Activated B cell treated with CpG ODN at 0.5 μM for 24 hours (primary cell): ENCODE measurements around the gene CYP20A1. TPM values are rescaled to one million over a fixed set of nuclear protein-coding genes. Genes with fewer than 3 reads are reported as not detected.
"Not testable (repeated sequence)": the region's sequence is repeated elsewhere in the genome, so short reads cannot be mapped to it uniquely, and the experiment has no call there.

Experiments used
- ATAC-seq: fragments of 200-7000 bp; cut with Tn5 transposase; one replicate; pipeline ENCODE4 v1.10.0; 2021; ENCODE audit warnings: low read depth, mild to moderate bottlenecking, moderate library complexity
- CTCF ChIA-PET: fragments of 350-600 bp; sonication (Branson Sonifier 250); formaldehyde crosslinking; loops from one replicate; lab custom pipeline; 2021; ENCODE audit warnings: antibody characterized with exemption; lab: Charles Lee
- POLR2A ChIA-PET: fragments of 350-600 bp; sonication (Branson Sonifier 250); formaldehyde crosslinking; loops from one replicate; lab custom pipeline; 2021; ENCODE audit warnings: antibody characterized with exemption; lab: Charles Lee
- DNase-seq: peaks from one replicate; pipeline ENCODE4 v3.0.0; 2022
- H3K27ac Mint-ChIP-seq: one replicate; pipeline ENCODE4 v1.8.0; 2020; ENCODE audit warnings: mixed read lengths
- H3K27me3 Mint-ChIP-seq: one replicate; pipeline ENCODE4 v1.8.0; 2021; ENCODE audit warnings: mixed read lengths
- H3K36me3 Mint-ChIP-seq: one replicate; pipeline ENCODE4 v1.8.0; 2021; ENCODE audit warnings: low read depth, mixed read lengths
- H3K4me1 Mint-ChIP-seq: one replicate; pipeline ENCODE4 v1.8.0; 2021; ENCODE audit warnings: mixed read lengths
- H3K4me3 Mint-ChIP-seq: one replicate; pipeline ENCODE4 v1.8.0; 2020; ENCODE audit warnings: mild to moderate bottlenecking, mixed read lengths
- H3K9me3 Mint-ChIP-seq: one replicate; pipeline ENCODE4 v1.8.0; 2020; ENCODE audit warnings: mixed read lengths
- intact Hi-C: fragments of 100-400 bp; cut with micrococcal nuclease; formaldehyde crosslinking; loops from one replicate; pipeline ENCODE4 v1.15.1; 2024
- total RNA-seq: library from RNA; stranded (reverse); gene quantifications from 2 replicates; pipeline ENCODE4 v1.2.3, GENCODE V29; 2022
- TF ChIP-seq, protein P1 (sequence below): fragments of 200-600 bp; IDR thresholded peaks from one replicate; pipeline ENCODE4 v1.8.0; 2022; ENCODE audit warnings: antibody characterized with exemption, mild to moderate bottlenecking

The CYP20A1 gene
- total RNA-seq, 1 donor from 2014 or later = 32.2 TPM

DNA sequence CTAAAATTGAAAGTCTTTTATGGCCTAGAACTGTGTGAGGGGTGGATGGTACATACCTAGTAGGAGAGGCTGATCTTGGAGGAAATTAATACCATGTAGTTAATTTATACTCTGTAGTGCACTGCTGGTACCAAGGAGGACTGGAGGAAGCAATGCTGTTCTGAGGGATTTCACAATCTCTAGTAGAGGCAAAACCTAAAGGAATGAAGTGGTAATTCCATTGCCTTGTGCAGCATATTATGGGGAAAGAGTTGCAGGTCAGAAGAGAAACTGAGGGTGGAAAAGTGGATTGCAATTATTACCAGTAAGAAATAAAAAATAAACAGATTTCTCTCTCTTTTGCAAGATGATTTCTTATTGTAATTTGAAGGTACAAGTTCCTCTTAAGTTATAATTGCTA, 91.6 kb downstream of the CYP20A1 start:
- no peak for DNase-seq
- intact Hi-C loops = no loop called here
- Mint-ChIP-seq H3K27me3 (no peaks in the 10 kb centered on the region), H3K9me3 (no peaks in the 10 kb centered on the region), H3K36me3 (peaks cover 7% of the 10 kb centered on the region), H3K27ac (no peak overlapping the region), H3K4me1 (peaks cover 15% of the 10 kb centered on the region), H3K4me3 (no peak overlapping the region)
- ChIA-PET POLR2A (no interaction called here), CTCF (no interaction called here)
- no peak for ATAC-seq
- TF ChIP-seq, protein P1, sequence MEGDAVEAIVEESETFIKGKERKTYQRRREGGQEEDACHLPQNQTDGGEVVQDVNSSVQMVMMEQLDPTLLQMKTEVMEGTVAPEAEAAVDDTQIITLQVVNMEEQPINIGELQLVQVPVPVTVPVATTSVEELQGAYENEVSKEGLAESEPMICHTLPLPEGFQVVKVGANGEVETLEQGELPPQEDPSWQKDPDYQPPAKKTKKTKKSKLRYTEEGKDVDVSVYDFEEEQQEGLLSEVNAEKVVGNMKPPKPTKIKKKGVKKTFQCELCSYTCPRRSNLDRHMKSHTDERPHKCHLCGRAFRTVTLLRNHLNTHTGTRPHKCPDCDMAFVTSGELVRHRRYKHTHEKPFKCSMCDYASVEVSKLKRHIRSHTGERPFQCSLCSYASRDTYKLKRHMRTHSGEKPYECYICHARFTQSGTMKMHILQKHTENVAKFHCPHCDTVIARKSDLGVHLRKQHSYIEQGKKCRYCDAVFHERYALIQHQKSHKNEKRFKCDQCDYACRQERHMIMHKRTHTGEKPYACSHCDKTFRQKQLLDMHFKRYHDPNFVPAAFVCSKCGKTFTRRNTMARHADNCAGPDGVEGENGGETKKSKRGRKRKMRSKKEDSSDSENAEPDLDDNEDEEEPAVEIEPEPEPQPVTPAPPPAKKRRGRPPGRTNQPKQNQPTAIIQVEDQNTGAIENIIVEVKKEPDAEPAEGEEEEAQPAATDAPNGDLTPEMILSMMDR = no peak

GRCh38 chr2:203338322-203338721, 99.5 kb downstream of the CYP20A1 start:
- POLR2A ChIA-PET = no interaction called here
- DNase-seq (no peak), ATAC-seq (no peak)
- no peak overlapping the region for H3K4me3 Mint-ChIP-seq
- no peaks in the 10 kb centered on the region for H3K4me1 Mint-ChIP-seq
- no peak overlapping the region for H3K27ac Mint-ChIP-seq
- CTCF ChIA-PET = no interaction called here
- TF ChIP-seq, protein P1 = no peak
- peaks cover 4% of the 10 kb centered on the region for H3K36me3 Mint-ChIP-seq
- intact Hi-C loops = no loop called here
- H3K27me3 Mint-ChIP-seq = no peaks in the 10 kb centered on the region
- H3K9me3 Mint-ChIP-seq = no peaks in the 10 kb centered on the region

GRCh38 chr2:203340791-203341487, 102.1 kb downstream of the CYP20A1 start:
- TF ChIP-seq, protein P1 = no peak
- H3K36me3 Mint-ChIP-seq = peaks cover 11% of the 10 kb centered on the region
- CTCF ChIA-PET = no interaction called here
- H3K27ac Mint-ChIP-seq = no peak overlapping the region
- intact Hi-C loops = no loop called here
- H3K4me3 Mint-ChIP-seq = no peak overlapping the region
- H3K4me1 Mint-ChIP-seq = no peaks in the 10 kb centered on the region
- no peak for ATAC-seq
- H3K27me3 Mint-ChIP-seq = no peaks in the 10 kb centered on the region
- no peak for DNase-seq
- H3K9me3 Mint-ChIP-seq = no peaks in the 10 kb centered on the region
- POLR2A ChIA-PET = no interaction called here

- H3K9me3 Mint-ChIP-seq = no peaks in the 10 kb centered on the region
- no peak for ATAC-seq
- no peaks in the 10 kb centered on the region for H3K4me1 Mint-ChIP-seq
- POLR2A ChIA-PET = no interaction called here
- DNase-seq = no peak
- H3K36me3 Mint-ChIP-seq = peaks cover 11% of the 10 kb centered on the region
- intact Hi-C loops = no loop called here
- no peaks in the 10 kb centered on the region for H3K27me3 Mint-ChIP-seq
- TF ChIP-seq, protein P1 = no peak
- CTCF ChIA-PET = no interaction called here
- no peak overlapping the region for H3K27ac Mint-ChIP-seq
- H3K4me3 Mint-ChIP-seq = no peak overlapping the region
Measured at GRCh38 chr2:203341741-203342310, 103.0 kb downstream of the CYP20A1 start.

GRCh38 chr2:203342374-203342773, 103.6 kb downstream of the CYP20A1 start:
- H3K27ac Mint-ChIP-seq, POLR2A ChIA-PET, H3K4me1 Mint-ChIP-seq, DNase-seq, intact Hi-C loops, ATAC-seq, CTCF ChIA-PET, H3K4me3 Mint-ChIP-seq, H3K27me3 Mint-ChIP-seq, H3K9me3 Mint-ChIP-seq: not testable (repeated sequence)
- peaks cover 11% of the 10 kb centered on the region for H3K36me3 Mint-ChIP-seq
